ENCODE data around the gene CEP104. TPM values are rescaled to one million over a fixed set of nuclear protein-coding genes. Genes with fewer than 3 reads are reported as not detected.

CEP104 gene
- total and polyA plus RNA-seq, 10 of the 15 experiments (the other 5 are each of a cell fraction or from before 2014, with no cell fraction given), result 7.2 to 34.8 (median 19.3) TPM

DNA sequence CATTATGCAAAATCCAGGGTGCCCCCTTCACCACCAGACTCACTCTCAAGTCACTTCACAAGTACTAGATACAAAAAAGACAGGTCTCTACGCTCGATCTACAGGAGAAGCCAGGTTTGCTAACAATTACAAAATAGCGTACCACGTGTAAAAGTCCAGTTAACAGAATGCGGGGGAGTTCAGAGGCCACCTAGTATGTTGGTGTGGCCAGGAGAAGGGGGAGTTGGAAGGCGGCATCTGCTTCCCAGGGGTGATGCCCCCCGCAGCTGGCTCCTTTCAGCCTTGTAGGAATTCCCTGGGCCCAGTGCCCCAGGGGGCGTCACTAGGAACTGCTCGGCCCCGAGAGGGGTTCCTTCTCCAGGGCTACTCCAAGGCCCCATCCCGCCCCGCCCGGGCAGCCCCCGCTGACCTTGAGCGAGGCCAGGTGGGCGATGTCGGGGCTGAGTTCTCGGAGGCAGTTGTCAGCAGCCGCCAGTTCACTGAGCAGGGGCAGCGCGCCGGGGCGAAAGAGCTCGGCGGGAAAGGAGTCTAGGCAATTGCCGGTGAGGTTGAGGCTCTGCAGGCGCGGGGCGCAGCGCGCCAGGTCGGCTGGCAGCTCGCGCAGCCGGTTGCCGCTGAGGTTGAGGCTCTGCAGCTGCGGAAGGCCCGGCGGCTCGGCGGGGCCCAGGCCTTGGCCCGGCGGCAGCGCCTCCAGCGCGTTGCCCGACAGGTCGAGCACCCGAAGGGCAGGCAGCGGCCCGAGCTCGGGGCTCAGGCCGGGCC lies 61.4 kb downstream of the CEP104 start:
- peak overlapping the region; percentile 39; the same call in 1 of the 2 replicates for H2AFZ ChIP-seq (ENCODE audit: control insufficient read depth, low read depth, low read length)
- ChIA-PET CTCF (interaction anchor here (2.0 kb wide), 1 partner anchor 20 kb away, joined by 8 read pairs; no protein-coding TSS in a partner anchor), POLR2A (interaction anchor here (0.5 to 1.8 kb wide), 2 partner anchors 20 to 59 kb away, joined by 4 read pairs; no protein-coding TSS in a partner anchor), SMC1A (ENCODE audit: uncharacterized antibody, unreplicated experiment) (no interaction called here), RAD21 (ENCODE audit: unreplicated experiment) (interaction anchor here (0.6 to 1.0 kb wide), 7 partner anchors 9 to 282 kb away, joined by 3 to 4 read pairs (median 4); partner anchors contain the start of genes C1orf174, CEP104 and DFFB)
- peaks cover 18% of the 10 kb centered on the region for H3K4me1 ChIP-seq (ENCODE audit: control insufficient read depth, insufficient read depth, low read length)
- ATAC-seq (no peak), FAIRE-seq (no peak), DNase-seq (ENCODE audit: low read depth, low spot score) (no peak)
- H3K4me2 ChIP-seq (ENCODE audit: control insufficient read depth, insufficient read depth), result peak overlapping the region; percentile 77
- peak overlapping the region; percentile 48 for H3K27ac ChIP-seq (ENCODE audit: control insufficient read depth, insufficient read depth)
- peaks cover 5% of the 10 kb centered on the region; the same call in 1 of the 2 replicates for H4K20me1 ChIP-seq (ENCODE audit: control insufficient read depth, insufficient read depth)
- H3K9me3 ChIP-seq (replicated peaks; ENCODE audit: control insufficient read depth, insufficient read depth, low read length), result peaks cover 3% of the 10 kb centered on the region; the same call in 1 of the 3 replicates
- peak overlapping the region; percentile 70 for H3K4me3 ChIP-seq
- H3K27me3 ChIP-seq (replicated peaks in 1 of 2; ENCODE audit: control insufficient read depth in 2 of 2, insufficient read depth in 2 of 2, low read length in 1 of 2), result no peaks in the 10 kb centered on the region
- no TSS peak for BruUV-seq (replicated peaks)
- H3K9ac ChIP-seq (ENCODE audit: control insufficient read depth, insufficient read depth, low read length), result peak overlapping the region; percentile 76
- intact Hi-C loops (cut with micrococcal nuclease; ENCODE audit: unreplicated experiment), result loop anchor here (5.0 kb wide), 1 partner anchor 107 kb away; the partner anchor contains the start of gene C1orf174
- peaks cover 0 to 2% of the 10 kb centered on the region in 2 experiments; a peak in 2 of 4 replicates for H3K36me3 ChIP-seq (ENCODE audit: control insufficient read depth in 2 of 2, insufficient read depth in 2 of 2, low read length in 1 of 2)
- peaks cover 35% of the 10 kb centered on the region for H3K79me2 ChIP-seq (ENCODE audit: control insufficient read depth, insufficient read depth, low read length)
- WGBS (ENCODE audit: insufficient coverage, insufficient replicate concordance, low lambda C conversion rate, missing lambda C conversion rate), result 3% methylated on average over 31 of the region's 53 CpGs
- in situ Hi-C loops (cut with MboI), result no loop called here
- TF ChIP-seq MEF2B (IDR thresholded peaks at IDR 0.05; ENCODE audit: partially characterized antibody, poor library complexity, severe bottlenecking) (no peak), SMARCA5 (IDR thresholded peaks at IDR 0.05) (no peak), MYC (IDR thresholded peaks at IDR 0.05; ENCODE audit: insufficient read depth, insufficient read length, insufficient replicate concordance, low read length, severe bottlenecking) (no peak), HDAC6 (IDR thresholded peaks at IDR 0.05; ENCODE audit: unreplicated experiment) (no peak), ZNF217 (IDR thresholded peaks at IDR 0.05) (no peak), ZBED1 (IDR thresholded peaks at IDR 0.05; ENCODE audit: borderline replicate concordance) (no peak), TARDBP (IDR thresholded peaks at IDR 0.05; ENCODE audit: borderline replicate concordance) (no peak), BRCA1 (IDR thresholded peaks at IDR 0.05; ENCODE audit: low read depth, low read length) (no peak)
- TF ChIP-seq, protein P1, sequence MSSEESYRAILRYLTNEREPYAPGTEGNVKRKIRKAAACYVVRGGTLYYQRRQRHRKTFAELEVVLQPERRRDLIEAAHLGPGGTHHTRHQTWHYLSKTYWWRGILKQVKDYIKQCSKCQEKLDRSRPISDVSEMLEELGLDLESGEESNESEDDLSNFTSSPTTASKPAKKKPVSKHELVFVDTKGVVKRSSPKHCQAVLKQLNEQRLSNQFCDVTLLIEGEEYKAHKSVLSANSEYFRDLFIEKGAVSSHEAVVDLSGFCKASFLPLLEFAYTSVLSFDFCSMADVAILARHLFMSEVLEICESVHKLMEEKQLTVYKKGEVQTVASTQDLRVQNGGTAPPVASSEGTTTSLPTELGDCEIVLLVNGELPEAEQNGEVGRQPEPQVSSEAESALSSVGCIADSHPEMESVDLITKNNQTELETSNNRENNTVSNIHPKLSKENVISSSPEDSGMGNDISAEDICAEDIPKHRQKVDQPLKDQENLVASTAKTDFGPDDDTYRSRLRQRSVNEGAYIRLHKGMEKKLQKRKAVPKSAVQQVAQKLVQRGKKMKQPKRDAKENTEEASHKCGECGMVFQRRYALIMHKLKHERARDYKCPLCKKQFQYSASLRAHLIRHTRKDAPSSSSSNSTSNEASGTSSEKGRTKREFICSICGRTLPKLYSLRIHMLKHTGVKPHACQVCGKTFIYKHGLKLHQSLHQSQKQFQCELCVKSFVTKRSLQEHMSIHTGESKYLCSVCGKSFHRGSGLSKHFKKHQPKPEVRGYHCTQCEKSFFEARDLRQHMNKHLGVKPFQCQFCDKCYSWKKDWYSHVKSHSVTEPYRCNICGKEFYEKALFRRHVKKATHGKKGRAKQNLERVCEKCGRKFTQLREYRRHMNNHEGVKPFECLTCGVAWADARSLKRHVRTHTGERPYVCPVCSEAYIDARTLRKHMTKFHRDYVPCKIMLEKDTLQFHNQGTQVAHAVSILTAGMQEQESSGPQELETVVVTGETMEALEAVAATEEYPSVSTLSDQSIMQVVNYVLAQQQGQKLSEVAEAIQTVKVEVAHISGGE (CRISPR knock-in tag; IDR thresholded peaks at IDR 0.05), result no peak
- TF ChIP-seq, protein P2, sequence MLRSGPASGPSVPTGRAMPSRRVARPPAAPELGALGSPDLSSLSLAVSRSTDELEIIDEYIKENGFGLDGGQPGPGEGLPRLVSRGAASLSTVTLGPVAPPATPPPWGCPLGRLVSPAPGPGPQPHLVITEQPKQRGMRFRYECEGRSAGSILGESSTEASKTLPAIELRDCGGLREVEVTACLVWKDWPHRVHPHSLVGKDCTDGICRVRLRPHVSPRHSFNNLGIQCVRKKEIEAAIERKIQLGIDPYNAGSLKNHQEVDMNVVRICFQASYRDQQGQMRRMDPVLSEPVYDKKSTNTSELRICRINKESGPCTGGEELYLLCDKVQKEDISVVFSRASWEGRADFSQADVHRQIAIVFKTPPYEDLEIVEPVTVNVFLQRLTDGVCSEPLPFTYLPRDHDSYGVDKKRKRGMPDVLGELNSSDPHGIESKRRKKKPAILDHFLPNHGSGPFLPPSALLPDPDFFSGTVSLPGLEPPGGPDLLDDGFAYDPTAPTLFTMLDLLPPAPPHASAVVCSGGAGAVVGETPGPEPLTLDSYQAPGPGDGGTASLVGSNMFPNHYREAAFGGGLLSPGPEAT (IDR thresholded peaks at IDR 0.05; ENCODE audit: low read depth), result no peak
- TF ChIP-seq, protein P3, sequence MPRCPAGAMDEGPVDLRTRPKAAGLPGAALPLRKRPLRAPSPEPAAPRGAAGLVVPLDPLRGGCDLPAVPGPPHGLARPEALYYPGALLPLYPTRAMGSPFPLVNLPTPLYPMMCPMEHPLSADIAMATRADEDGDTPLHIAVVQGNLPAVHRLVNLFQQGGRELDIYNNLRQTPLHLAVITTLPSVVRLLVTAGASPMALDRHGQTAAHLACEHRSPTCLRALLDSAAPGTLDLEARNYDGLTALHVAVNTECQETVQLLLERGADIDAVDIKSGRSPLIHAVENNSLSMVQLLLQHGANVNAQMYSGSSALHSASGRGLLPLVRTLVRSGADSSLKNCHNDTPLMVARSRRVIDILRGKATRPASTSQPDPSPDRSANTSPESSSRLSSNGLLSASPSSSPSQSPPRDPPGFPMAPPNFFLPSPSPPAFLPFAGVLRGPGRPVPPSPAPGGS (IDR thresholded peaks at IDR 0.05; ENCODE audit: borderline replicate concordance, insufficient read depth, low read depth, low read length, poor library complexity, severe bottlenecking), result no peak
- TF ChIP-seq, protein P4, sequence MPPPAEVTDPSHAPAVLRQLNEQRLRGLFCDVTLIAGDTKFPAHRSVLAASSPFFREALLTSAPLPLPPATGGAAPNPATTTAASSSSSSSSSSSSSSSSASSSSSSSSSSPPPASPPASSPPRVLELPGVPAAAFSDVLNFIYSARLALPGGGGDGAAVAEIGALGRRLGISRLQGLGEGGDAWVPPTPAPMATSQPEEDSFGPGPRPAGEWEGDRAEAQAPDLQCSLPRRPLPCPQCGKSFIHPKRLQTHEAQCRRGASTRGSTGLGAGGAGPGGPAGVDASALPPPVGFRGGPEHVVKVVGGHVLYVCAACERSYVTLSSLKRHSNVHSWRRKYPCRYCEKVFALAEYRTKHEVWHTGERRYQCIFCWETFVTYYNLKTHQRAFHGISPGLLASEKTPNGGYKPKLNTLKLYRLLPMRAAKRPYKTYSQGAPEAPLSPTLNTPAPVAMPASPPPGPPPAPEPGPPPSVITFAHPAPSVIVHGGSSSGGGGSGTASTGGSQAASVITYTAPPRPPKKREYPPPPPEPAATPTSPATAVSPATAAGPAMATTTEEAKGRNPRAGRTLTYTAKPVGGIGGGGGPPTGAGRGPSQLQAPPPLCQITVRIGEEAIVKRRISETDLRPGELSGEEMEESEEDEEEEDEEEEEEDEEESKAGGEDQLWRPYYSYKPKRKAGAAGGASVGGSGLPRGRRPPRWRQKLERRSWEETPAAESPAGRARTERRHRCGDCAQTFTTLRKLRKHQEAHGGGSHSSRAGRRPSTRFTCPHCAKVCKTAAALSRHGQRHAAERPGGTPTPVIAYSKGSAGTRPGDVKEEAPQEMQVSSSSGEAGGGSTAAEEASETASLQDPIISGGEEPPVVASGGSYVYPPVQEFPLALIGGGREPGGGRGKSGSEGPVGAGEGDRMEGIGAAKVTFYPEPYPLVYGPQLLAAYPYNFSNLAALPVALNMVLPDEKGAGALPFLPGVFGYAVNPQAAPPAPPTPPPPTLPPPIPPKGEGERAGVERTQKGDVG (CRISPR knock-in tag; IDR thresholded peaks at IDR 0.05), result no peak
